GM19025 (cell line): ENCODE results near the gene HRH1.
"Not testable (repeated sequence)": the region's sequence is repeated elsewhere in the genome, so short reads cannot be mapped to it uniquely, and the experiment has no call there.

ENCODE experiments used
- ATAC-seq: cut with Tn5 transposase; IDR thresholded peaks from one replicate; pipeline ENCODE4 v1.9.1; 2021; ENCODE audit warnings: mild to moderate bottlenecking, low read depth, moderate library complexity; ENCODE audit not compliant: unreplicated experiment

The HRH1 gene

DNA sequence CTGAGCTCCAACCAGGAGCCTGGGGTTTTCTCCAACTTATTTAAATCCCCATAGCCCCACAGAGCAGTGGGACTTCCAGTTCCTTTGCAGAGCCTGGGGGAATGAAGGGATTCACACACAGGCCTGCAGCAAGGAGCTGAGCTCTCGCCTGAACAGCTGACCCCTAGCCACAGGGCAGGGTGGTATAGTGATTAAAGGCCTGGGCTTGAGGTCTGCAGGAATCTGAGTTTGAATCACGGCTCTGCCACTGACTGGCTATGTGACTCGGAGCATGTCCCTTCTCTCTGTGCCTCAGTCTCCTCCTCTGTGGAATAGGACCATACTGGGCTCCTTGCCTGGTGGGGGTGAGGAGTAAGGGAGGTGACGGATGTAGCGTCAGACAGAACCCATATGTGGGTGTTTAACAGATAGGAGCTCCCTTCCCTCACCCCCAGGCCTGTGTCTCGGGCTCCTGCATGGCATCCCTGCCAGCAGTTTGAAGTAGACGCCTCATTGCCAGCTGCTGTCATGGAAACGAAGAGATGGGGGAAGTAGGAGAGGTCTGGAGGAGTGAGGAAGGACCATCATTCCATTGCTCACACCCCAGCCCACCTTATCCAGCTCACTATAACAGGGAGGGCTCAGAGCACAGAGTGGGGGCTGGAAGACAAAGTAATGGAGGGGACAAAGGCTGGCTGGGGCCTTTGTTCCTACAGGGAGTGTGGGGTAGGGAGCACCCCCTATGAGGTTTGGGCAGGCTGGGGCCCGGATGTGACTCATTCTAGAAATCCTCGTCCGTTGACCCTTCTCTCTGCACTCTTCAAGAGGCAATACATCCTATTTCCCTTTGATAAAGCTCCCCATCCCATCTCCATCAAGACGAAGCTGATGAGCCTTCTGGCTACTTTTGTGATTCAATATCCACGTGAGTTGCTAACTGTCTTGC is 14.8 kb downstream of the HRH1 start:
- ATAC-seq: no peak

DNA sequence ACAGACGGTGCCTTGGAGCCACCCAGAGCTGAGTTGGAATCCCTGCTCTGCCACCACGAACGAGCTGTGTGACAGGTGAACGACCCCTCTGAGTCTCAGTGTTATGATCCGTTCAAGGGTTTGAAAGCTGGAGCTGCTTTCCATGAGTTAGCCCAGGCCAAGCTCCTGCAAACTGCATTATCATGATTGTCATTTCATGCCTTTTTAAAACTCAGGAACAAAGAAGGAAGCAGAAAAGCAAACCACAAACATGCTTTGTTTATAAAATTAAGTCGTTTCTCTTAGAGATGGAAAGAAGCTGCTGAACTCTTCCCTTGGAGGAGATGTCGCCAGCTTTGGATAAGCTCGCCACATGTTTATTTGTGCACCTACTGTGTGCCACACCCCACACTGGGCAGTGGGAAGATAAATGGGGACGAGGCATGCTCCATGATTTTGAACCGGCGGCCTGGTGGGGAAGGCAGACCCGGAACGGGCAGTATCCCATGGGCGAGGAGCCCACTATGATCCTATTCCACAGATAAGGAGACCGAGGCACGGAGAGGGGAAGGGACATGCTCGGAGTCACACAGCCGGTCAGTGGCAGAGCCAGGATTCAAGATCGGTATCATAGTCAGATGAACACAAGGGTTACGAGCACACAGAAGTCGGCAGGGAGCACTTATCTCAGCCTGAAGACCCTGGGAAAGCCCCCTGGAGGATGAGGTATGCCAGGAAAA is 15.9 kb downstream of the HRH1 start:
- no peak for ATAC-seq

DNA sequence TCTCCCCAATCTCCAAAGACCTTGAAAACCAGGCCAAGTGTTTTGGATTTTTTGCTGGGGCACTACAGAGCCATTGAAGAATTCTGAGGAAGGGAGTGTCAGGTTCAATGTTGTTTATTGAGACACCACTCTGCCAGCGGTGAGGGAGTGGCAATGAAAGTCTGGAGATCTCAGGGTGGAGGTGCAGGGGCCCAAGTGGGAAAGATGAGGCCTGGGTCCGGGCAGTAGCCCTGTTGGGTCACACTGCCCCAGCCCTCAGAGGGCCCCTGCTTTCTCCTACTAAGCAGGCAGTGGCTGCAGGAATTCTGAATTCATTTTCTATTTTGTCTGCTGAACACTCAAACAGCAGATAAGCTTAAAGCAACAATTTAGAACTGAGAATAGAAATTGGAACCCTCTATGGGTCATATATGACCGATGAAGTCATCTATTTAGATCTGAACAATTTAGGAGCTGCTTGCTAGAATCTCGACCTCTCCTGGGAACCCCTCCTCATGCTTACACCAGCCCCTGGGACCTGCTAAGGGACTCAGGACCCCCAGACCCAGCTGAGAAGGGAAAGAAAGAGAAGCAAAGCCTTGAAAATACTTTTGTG is 17.9 kb downstream of the HRH1 start:
- ATAC-seq: no peak

DNA sequence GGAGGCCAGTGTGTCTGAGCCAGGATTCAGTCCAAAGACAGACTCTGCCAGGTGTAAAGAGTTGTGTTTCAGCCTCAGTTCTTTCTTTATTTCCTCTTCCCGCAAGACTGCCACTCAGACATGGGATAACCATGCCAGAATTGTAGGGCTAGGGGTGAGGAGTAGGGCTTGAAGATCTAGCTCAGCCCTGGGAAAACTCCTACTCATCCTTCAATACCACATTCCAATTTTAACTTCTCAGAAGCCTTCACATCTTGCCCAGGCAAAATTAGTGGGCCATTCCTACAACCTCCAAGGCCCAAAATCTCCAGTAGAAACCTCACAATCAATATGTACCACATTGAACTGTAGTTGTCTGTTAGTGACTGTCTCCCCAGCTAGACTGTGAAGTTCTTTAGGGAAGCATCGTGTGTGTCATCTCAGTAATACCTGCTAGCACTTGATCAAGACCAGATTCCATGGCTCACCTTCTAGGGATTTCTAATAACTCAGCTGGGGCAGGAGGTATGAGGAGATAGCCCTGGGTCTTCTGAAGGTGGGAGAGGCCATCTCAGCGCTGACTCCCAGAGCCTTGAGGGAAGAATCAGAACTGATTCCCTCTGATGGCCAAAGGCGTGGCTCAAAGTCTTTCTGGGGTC is 19.7 kb downstream of the HRH1 start:
- ATAC-seq: no peak

DNA sequence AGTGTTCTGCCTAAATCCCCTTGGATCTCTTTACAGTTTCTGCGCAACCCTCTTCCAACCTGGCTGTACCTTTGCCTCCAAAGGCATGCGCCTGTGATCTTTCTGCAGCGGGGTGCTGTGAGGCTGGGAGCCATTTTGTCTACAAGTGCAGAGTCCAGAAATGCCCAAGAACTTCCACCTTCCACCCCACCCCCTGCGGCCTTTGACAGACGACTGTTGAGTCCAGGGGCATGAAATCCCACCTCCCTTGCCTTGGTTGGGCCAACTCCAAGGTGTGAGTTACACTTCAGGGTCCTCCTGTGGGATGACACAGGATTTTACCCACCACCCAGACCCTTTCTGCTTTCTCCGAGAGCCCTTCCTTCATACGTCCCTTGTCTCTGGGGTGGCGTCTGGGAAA is 24.1 kb downstream of the HRH1 start:
- no peak for ATAC-seq

DNA sequence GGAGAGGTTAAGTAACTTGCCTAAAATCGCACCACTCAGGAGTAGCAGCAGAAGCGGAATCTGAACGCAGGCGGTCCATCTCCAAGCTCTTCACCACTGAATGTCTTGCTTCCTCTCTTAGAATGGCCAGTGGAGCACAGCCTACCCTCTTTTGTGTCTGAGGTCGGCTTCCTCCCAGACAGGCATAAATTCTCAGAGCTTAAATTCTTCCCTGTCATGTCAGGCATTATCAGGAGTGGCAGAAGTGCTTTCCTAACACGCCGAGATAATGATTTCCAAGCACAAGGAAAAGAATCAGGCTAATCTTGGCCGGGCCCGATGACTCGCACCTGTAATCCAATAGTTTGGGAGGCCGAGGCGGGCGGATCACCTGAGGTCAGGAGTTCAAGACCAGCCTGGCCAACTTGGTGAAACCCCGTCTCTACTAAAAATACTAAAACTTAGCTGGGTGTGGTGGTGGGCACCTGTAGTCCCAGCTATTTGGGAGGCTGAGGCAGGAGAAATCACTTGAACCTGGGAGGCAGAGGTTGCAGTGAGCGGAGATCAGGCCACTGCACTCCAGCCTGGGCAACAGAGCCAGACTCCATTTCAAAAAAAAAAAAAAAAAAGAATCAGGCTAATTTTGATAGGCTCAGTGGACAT is 30.2 kb downstream of the HRH1 start:
- ATAC-seq: not testable (repeated sequence)

DNA sequence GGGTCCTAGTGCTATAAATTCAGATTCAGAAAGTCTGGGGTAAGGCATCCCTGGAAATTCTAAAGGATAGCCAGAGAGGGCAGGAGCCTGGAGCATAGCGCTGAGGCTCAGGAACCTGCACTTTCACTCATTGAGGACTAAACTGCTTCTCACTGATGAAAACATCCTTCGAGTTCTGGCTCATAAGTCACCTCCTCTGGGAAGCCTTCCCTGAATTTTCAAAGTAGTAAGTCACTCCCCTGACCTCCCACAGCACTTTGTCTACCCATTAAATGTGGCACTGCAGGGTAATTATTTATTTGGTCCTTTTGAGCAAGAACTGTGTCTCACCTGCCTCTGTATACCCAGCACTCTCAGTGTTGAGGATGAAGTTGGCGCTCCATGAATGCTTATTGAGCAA is 30.9 kb downstream of the HRH1 start:
- ATAC-seq: no peak

DNA sequence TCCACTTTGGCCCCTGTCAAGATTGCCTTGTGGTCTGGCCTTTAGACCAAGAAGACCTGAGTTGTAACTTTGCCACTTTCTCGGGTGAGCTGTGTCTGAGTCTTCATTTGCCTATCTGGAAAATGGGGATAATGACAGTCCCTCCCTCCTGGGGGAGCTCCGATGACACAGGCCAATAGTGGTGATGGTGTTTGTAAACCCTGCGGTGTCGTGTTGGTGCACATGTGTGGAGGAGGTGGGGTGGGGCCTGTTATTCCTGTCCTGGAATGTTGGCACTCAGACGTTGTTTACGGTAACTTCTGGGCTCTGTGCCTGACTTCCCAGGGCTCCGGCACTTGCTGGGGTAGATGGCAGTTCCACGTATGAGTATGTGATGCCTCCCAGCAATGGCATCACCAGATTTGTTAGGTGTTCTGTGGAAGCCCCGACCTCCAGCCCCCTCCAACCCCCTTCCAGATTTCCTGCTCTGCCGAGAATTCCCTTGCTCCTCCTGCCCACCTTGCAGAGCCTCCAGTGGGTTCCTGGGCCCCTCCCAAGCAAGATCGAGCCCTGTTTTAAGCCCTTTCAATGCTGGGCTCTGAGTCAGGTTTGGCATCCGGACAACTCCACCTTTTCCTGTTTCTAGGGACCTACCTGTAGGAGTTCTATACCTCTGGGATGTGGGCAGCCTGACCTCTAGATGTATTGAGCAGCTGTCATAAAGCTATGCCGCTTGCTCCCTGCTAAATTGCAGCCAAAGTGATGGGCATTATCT is 31.4 kb downstream of the HRH1 start:
- no peak for ATAC-seq

DNA sequence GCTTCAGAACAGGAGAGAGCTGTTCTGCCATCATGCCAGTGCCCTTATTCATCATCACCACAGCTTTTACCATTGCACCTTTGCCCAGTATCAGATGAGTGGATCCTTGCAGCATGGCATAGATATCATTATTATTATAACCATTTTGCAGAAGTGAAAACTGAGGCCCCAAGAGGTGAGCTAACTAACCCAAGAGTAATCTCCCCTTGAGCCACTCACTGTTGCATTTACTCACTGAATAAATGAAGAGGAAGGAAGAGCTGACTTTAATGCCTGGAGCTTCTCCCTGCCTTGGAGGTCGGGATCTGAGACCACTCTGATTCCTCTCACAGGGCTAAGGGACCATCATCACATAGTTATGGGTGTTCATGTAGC is 32.0 kb downstream of the HRH1 start:
- ATAC-seq: no peak

DNA sequence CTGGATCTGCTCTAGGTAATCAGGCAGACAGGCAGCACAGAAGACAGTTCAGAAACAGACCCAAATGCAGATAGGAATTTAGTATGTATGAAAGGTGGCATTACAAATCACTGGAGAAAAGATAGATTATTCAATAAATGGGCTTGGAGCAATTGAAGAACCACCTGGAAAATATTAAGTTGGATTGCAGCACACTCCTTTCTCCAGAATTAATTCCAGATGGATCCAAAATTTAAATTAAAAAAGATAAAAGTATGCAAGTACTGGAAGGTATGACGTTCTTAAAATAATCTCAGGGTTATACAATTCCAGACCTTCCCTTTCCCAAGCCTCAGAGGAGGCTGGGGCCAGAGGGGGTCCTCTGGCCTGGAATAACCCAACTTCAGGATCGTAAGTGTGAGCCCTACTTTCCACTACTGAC is 32.5 kb downstream of the HRH1 start:
- no peak for ATAC-seq

DNA sequence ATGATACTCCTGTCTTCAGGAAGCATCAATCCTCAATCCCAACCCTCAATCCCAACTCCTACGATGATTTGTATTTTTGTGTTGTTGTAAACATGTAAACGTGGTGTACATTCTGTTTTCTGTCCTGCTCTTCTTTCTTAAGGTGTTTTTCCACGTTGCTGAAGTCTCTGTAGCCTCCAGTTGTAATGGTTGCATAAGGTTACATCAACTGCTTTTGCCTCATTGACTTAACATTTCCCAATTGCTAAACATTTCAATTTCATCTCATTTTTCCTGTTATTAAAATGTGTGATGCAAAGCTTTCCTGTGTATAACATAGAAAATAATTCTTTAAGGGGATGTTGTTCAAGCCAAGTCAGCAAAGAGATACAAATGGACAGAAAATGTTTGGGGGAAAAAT is 33.4 kb downstream of the HRH1 start:
- no peak for ATAC-seq

DNA sequence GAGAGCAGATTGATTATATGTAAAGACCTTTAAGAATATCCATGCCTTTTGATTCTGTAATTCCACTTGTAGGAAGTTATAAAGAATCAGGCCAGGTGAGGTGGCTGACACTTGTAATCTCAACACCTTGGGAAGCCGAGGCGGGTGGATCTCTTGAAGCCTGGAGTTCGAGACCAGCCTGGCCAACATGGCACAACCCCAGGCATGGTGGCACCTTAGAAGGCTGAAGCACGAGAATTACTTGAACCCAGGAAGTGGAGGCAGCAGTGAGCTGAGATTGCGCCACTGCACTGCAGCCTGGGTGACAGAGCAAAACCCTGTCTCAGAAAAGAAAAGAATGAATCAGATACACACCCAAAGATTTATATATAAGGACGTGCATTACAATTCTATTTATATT is 33.9 kb downstream of the HRH1 start:
- no peak for ATAC-seq

DNA sequence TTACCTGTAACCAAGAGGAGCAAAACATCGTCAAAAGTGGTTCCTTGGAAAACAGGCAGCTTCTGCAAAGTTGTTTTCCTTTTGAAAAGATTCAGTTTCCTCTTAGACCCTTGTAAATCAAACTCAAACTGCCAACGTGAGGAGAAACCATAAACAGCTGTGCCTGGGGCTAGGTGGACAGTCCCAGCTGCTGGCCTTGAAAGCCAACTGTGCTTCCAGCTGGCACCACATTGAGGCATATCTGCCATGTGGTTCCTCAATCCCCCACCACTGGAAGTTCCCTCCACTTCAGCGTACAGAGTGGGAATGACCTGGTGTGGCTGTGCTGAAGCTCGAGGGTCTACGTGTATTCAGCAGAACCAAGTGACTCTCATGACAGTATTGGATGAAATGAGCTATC is 40.9 kb downstream of the HRH1 start:
- no peak for ATAC-seq

DNA sequence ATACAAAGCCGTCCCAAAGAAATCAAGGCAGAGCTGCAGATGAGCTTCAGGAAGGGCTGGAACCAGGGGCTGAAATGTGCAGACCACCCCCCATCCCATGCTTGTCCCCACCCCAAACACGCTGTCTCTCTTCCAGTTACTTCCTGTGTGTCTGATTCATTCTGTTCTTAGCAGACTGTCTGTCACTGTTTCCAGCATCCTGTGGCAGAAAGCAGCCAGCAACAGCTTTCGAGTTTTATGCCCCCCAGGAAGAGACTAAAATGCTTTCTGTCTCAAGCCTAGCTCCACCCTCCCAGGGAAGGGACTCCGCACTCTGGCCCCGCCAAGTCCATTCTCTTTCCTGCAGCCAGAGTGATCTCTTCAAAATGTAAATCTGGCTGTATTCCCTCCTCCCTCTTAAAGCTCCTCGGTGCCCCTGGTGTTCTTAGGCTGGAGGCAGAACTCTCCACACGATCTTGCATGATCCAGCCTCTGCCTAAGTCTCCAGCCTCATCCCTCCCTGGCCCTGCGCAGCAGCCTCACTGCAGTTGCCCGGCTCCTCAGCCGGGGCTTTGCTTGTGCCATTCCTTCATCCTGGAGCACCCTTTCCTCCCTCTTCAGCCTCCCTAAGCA is 41.5 kb downstream of the HRH1 start:
- ATAC-seq: no peak

DNA sequence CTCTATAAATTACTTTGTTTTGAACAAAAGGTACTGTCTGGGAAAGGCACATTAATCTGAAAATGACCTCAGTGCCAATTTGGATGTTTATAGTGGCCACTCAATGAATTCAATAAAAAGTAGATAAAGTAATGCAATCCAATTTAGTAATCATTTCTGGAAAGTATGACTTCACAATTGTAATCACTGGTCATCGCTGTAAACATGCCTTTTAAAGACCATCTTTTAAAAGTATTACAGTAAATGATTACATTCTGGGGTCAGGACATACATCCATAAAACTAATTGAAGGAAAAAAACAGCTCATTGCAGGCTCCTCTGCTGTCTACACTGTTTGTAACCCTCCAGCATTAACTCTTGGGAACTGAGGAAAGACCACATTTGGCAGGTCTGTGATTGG is 43.2 kb downstream of the HRH1 start:
- ATAC-seq: no peak

DNA sequence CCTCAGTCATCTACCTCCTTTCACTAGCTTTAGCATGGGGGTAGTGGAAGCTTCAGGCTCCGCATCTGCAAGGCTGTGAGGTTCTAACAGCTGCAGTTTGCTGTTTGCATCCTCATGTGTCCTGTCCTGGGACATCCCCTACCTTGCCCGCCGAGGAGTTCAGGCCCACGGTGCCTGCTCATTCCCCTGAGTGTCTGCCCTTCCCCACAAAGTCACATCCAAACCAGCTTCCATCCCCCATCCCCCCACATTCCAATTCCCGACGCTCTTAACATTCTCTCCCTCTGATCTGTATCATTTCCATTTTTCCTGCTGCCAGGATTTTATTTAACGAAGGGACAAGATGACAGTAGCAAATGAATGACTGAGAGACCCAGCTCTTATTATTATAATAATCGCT is 43.8 kb downstream of the HRH1 start:
- ATAC-seq: no peak

DNA sequence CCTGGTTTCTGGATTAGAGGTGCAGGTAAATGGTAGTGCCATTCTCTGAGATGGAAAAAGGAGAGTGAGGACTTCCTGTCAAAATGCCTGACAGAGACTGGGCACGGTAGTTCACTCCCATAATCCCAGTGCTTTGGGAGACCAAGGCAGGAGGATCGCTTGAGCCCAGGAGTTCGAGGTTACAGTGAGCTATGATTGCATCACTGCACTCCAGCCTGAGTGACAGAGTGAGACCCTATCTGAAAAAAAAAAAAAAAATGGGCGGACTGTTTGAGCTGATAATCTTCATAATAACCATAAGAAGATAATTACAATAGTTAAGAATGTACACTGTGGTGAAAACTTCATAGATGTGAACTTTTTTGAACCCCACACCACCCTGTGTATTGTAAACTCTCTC is 44.2 kb downstream of the HRH1 start:
- no peak for ATAC-seq

DNA sequence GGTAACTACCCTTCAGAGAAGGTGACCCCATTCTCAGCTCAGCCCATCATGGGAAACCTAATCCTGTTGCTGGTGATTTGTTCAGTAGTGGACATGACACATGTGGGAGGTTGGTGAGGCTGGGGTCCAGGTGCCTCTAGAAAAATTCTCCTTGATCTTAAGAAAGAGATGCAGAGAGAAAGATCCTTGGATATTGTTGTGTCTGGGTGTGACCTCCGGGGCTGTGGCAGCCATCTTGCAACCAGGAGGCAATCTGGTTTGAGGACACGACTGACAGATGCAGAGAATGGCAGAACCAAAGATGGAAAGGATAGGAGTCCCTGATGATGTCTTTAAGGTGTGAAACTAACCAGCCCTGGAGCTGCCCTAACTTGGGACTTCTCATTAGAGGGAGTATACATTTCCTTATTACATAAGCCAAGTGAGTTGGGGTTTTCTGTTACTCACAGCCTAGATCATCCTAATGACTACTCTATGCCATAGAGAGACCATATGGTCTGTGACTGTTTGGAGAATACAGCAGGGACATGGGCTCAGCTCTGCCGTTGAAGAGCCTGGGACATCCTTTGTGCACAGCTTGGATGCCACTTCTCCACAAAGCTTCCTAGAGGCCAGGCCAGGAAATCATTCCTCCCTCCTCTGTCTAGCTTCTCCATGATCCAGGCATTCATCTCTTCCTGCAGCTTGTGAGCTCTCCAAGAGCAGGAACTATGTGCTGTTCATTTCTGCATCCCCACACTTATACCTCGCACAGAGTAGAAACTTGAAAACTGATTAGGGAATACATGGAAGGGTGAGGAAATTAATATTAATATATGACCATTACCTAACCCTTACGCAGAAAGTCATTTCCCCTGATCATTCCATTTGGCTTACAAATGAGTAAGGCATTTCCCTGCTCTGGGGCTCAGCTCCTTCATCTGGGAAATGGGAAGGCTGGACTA is 45.9 kb downstream of the HRH1 start:
- ATAC-seq: no peak
